Stimulated activated CD8-positive, alpha-beta memory T cell treated with anti-CD3 and anti-CD28 coated beads, Interleukin-7, amount 100 ng/mL, for 48 hours (primary cell): ENCODE measurements around the gene FGFR3.

Experiments
- DNase-seq, 2 donors: peaks; one replicate each; pipeline ENCODE4 v3.0.0-alpha.2; 2020; ENCODE audit warnings: low read depth in 1 of 2; ENCODE audit errors: extremely low read depth in 1 of 2

Gene FGFR3

GRCh38 chr4:1786544-1787362 lies 6.3 kb upstream of the FGFR3 start:
- no peak for DNase-seq

- no peak for DNase-seq
These were observed 5.5 kb upstream of the FGFR3 start for GRCh38 chr4:1787411-1788077.

GRCh38 chr4:1788254-1788973 lies 4.7 kb upstream of the FGFR3 start:
- no peak for DNase-seq

GRCh38 chr4:1789552-1789951 lies 3.5 kb upstream of the FGFR3 start:
- no peak for DNase-seq

- DNase-seq: no peak
These were observed 3.1 kb upstream of the FGFR3 start for GRCh38 chr4:1790005-1790404.

- DNase-seq: no peak
These were observed 798 bp upstream of the FGFR3 start for GRCh38 chr4:1792158-1792831.

- DNase-seq: no peak
These were observed 375 bp downstream of the FGFR3 start for GRCh38 chr4:1793496-1793840.

GRCh38 chr4:1793940-1794808 lies 1.1 kb downstream of the FGFR3 start:
- DNase-seq: no peak

- DNase-seq: no peak
These were observed 1.8 kb downstream of the FGFR3 start for GRCh38 chr4:1794809-1795298.

GRCh38 chr4:1795299-1796195 lies 2.5 kb downstream of the FGFR3 start:
- DNase-seq: no peak

- no peak for DNase-seq
These were observed 3.6 kb downstream of the FGFR3 start for GRCh38 chr4:1796486-1797204.

GRCh38 chr4:1797298-1797860 lies 4.3 kb downstream of the FGFR3 start:
- no peak for DNase-seq

GRCh38 chr4:1797861-1798579 lies 4.9 kb downstream of the FGFR3 start:
- DNase-seq: no peak

- no peak for DNase-seq
These were observed 5.7 kb downstream of the FGFR3 start for GRCh38 chr4:1798580-1799386.

- no peak for DNase-seq
These were observed 6.6 kb downstream of the FGFR3 start for GRCh38 chr4:1799387-1800375.

- no peak for DNase-seq
These were observed 7.7 kb downstream of the FGFR3 start for GRCh38 chr4:1800805-1801204.
